Mesothelial cell of epicardium (in vitro differentiated cells): ENCODE data around the gene RIN1. TPM values are rescaled to one million over a fixed set of nuclear protein-coding genes. Genes with fewer than 3 reads are reported as not detected.
"Not testable (repeated sequence)": the region's sequence is repeated elsewhere in the genome, so short reads cannot be mapped to it uniquely, and the experiment has no call there.

Source experiments
- DNase-seq, 2 experiments: peaks; one replicate each; pipeline ENCODE4 v3.0.0; 2021; ENCODE audit warnings: low spot score in 2 of 2; ENCODE audit not compliant: unreplicated experiment in 2 of 2
- H3K27ac Mint-ChIP-seq: 2 replicates; pipeline ENCODE4 v1.8.0; 2021; ENCODE audit warnings: mixed read lengths
- H3K27me3 Mint-ChIP-seq: 2 replicates; pipeline ENCODE4 v1.8.0; 2021; ENCODE audit warnings: low read depth, mixed read lengths
- H3K36me3 Mint-ChIP-seq: 2 replicates; pipeline ENCODE4 v1.8.0; 2021; ENCODE audit warnings: mixed read lengths
- H3K4me1 Mint-ChIP-seq: 2 replicates; pipeline ENCODE4 v1.8.0; 2021; ENCODE audit warnings: mixed read lengths
- H3K4me3 Mint-ChIP-seq: 2 replicates; pipeline ENCODE4 v1.8.0; 2021; ENCODE audit warnings: mild to moderate bottlenecking, moderate library complexity, mixed read lengths
- H3K9me3 Mint-ChIP-seq: 2 replicates; pipeline ENCODE4 v1.8.0; 2021; ENCODE audit warnings: mixed read lengths
- CTCF ChIP-seq: fragments of 200-600 bp; sonication (generic); IDR thresholded peaks from one replicate; pipeline ENCODE4 v1.5.0; 2021; ENCODE audit warnings: antibody characterized with exemption; ENCODE audit not compliant: unreplicated experiment
- total RNA-seq: library from RNA; stranded (reverse); gene quantifications from 3 replicates; pipeline ENCODE4 v1.2.1, GENCODE V29; 2021

RIN1 gene
- total RNA-seq, 1 donor from 2014 or later = 7.1 TPM

- DNase-seq = no peak
- no peak overlapping the region for H3K27ac Mint-ChIP-seq
- peaks cover 45% of the 10 kb centered on the region for H3K4me1 Mint-ChIP-seq
- no peaks in the 10 kb centered on the region for H3K27me3 Mint-ChIP-seq
- no peak for TF ChIP-seq CTCF
- H3K36me3 Mint-ChIP-seq = no peaks in the 10 kb centered on the region
- H3K4me3 Mint-ChIP-seq = no peak overlapping the region
- H3K9me3 Mint-ChIP-seq = peaks cover 6% of the 10 kb centered on the region
Observed at GRCh38 chr11:66323684-66324083, 12.6 kb downstream of the RIN1 start.

- H3K27ac Mint-ChIP-seq = no peak overlapping the region
- DNase-seq = no peak
- peaks cover 6% of the 10 kb centered on the region for H3K9me3 Mint-ChIP-seq
- peaks cover 47% of the 10 kb centered on the region for H3K4me1 Mint-ChIP-seq
- no peak for TF ChIP-seq CTCF
- no peaks in the 10 kb centered on the region for H3K27me3 Mint-ChIP-seq
- no peaks in the 10 kb centered on the region for H3K36me3 Mint-ChIP-seq
- no peak overlapping the region for H3K4me3 Mint-ChIP-seq
Observed at GRCh38 chr11:66322732-66323427, 13.4 kb downstream of the RIN1 start.

GRCh38 chr11:66321606-66322005, 14.6 kb downstream of the RIN1 start:
- TF ChIP-seq CTCF = no peak
- H3K27me3 Mint-ChIP-seq = no peaks in the 10 kb centered on the region
- H3K4me1 Mint-ChIP-seq = peaks cover 44% of the 10 kb centered on the region
- H3K36me3 Mint-ChIP-seq = no peaks in the 10 kb centered on the region
- no peak for DNase-seq
- H3K9me3 Mint-ChIP-seq = peaks cover 6% of the 10 kb centered on the region
- no peak overlapping the region for H3K27ac Mint-ChIP-seq
- no peak overlapping the region for H3K4me3 Mint-ChIP-seq

- H3K4me3 Mint-ChIP-seq, H3K27ac Mint-ChIP-seq, DNase-seq, H3K36me3 Mint-ChIP-seq, H3K27me3 Mint-ChIP-seq, H3K9me3 Mint-ChIP-seq: not testable (repeated sequence)
- peaks cover 44% of the 10 kb centered on the region for H3K4me1 Mint-ChIP-seq
Observed at GRCh38 chr11:66320748-66321147, 15.5 kb downstream of the RIN1 start.

GRCh38 chr11:66320289-66320688, 15.9 kb downstream of the RIN1 start:
- H3K27me3 Mint-ChIP-seq, H3K9me3 Mint-ChIP-seq, H3K4me3 Mint-ChIP-seq, DNase-seq, H3K27ac Mint-ChIP-seq, H3K36me3 Mint-ChIP-seq: not testable (repeated sequence)
- H3K4me1 Mint-ChIP-seq = peaks cover 44% of the 10 kb centered on the region

GRCh38 chr11:66318600-66318970, 17.6 kb downstream of the RIN1 start:
- Mint-ChIP-seq H3K4me1 (peaks cover 45% of the 10 kb centered on the region), H3K4me3 (no peak overlapping the region), H3K27ac (peak overlapping the region; percentile 97), H3K27me3 (no peaks in the 10 kb centered on the region), H3K9me3 (peaks cover 6% of the 10 kb centered on the region), H3K36me3 (no peaks in the 10 kb centered on the region)
- DNase-seq = no peak
- no peak for TF ChIP-seq CTCF
